HepG2 (cell line): ENCODE results near the gene DENND4A. TPM values are rescaled to one million over a fixed set of nuclear protein-coding genes. Genes with fewer than 3 reads are reported as not detected.
A peak's percentile ranks its signal among the peaks of the same experiment; 100 is the strongest.

ENCODE experiments used
- MYPOP ChIP-seq: sonication (generic); formaldehyde crosslinking; IDR thresholded peaks from 2 replicates; pipeline ENCODE4 v1.8.1; 2023; ENCODE audit warnings: mild to moderate bottlenecking, moderate library complexity, missing genetic modification reagents
- RNF219 ChIP-seq: sonication (generic); formaldehyde crosslinking; IDR thresholded peaks from 2 replicates; pipeline ENCODE4 v1.5.0; 2020; ENCODE audit warnings: mild to moderate bottlenecking, missing genetic modification reagents
- SOX13 ChIP-seq, 3 experiments: fragments of 450-650 bp in 1 of 3; sonication (generic) in 1 of 3; formaldehyde crosslinking in 1 of 3; IDR thresholded peaks in 2 of 3; conservative IDR thresholded peaks in 1 of 3; 2 replicates each; pipeline versions ENCODE4 v1.5.0 to v1.6.1; 2016 to 2020; ENCODE audit warnings: antibody characterized with exemption in 1 of 3, mild to moderate bottlenecking in 1 of 3, missing compliant biosample characterization in 1 of 3, missing genetic modification reagents in 1 of 3, moderate library complexity in 1 of 3
- SP4 ChIP-seq: sonication (generic); formaldehyde crosslinking; IDR thresholded peaks from 2 replicates; pipeline ENCODE4 v1.8.1; 2023; ENCODE audit warnings: mild to moderate bottlenecking, missing genetic modification reagents
- TCF7 ChIP-seq: sonication (generic); IDR thresholded peaks from 2 replicates; pipeline ENCODE4 v1.6.1; 2016; ENCODE audit warnings: antibody characterized with exemption, low read depth
- TOE1 ChIP-seq: sonication (generic); formaldehyde crosslinking; IDR thresholded peaks from 2 replicates; pipeline ENCODE4 v1.4.0; 2020; ENCODE audit warnings: mild to moderate bottlenecking, missing genetic modification reagents
- WIZ ChIP-seq: sonication (generic); formaldehyde crosslinking; IDR thresholded peaks from 2 replicates; pipeline ENCODE4 v1.5.1; 2020; ENCODE audit warnings: mild to moderate bottlenecking, missing genetic modification reagents
- ZFP36 ChIP-seq: fragments of 150-350 bp; IDR thresholded peaks from 2 replicates; pipeline ENCODE4 v1.6.1; 2018; ENCODE audit warnings: borderline replicate concordance, low read length, low read depth; ENCODE audit not compliant: partially characterized antibody
- ZNF180 ChIP-seq: sonication (generic); formaldehyde crosslinking; IDR thresholded peaks from 2 replicates; pipeline ENCODE4 v1.4.0; 2020; ENCODE audit warnings: low read depth, missing genetic modification reagents, borderline replicate concordance
- ZNF326 ChIP-seq: sonication (generic); formaldehyde crosslinking; IDR thresholded peaks from 2 replicates; pipeline ENCODE4 v1.4.0; 2020; ENCODE audit warnings: missing genetic modification reagents, borderline replicate concordance
- ZNF839 ChIP-seq: sonication (generic); formaldehyde crosslinking; IDR thresholded peaks from 2 replicates; pipeline ENCODE4 v1.4.0; 2020; ENCODE audit warnings: missing genetic modification reagents, mild to moderate bottlenecking, borderline replicate concordance
- ZSCAN22 ChIP-seq: sonication (generic); formaldehyde crosslinking; IDR thresholded peaks from 2 replicates; pipeline ENCODE4 v1.4.0; 2020; ENCODE audit warnings: mild to moderate bottlenecking, missing genetic modification reagents
- polyA plus RNA-seq, 8 experiments: library from polyadenylated mRNA; depleted of rRNA in 3 of 8; stranded (reverse) in 7 of 8; unstranded in 1 of 8; fragments of >200 nt; fragmentation: Illumina TruSeq in 4 of 8; extraction: Trizol in 4 of 8; gene quantifications; 2 replicates each; pipeline versions ENCODE4 v1.2.1 to v1.2.3, GENCODE V29; 2011 to 2016; ENCODE audit warnings: low read depth in 4 of 8, missing spikeins in 1 of 8, mixed read lengths in 1 of 8; ENCODE audit not compliant: insufficient read depth in 1 of 8
- total RNA-seq, 5 experiments: library from RNA; depleted of rRNA; stranded (reverse); fragments of >200 nt; fragmentation: Illumina TruSeq; extraction: Trizol; gene quantifications; 2 replicates each; pipeline ENCODE4 v1.2.3, GENCODE V29; 2016; ENCODE audit warnings: low read depth in 1 of 5
- TF ChIP-seq, protein P1 (sequence below): sonication (generic); formaldehyde crosslinking; IDR thresholded peaks from 2 replicates; pipeline ENCODE4 v1.4.0; 2020; ENCODE audit warnings: missing genetic modification reagents, borderline replicate concordance
- TF ChIP-seq, protein P2 (sequence below): sonication (generic); formaldehyde crosslinking; IDR thresholded peaks from 2 replicates; pipeline ENCODE4 v1.5.1; 2020; ENCODE audit warnings: mild to moderate bottlenecking, moderate library complexity, missing genetic modification reagents
- TF ChIP-seq, protein P3 (sequence below): sonication (generic); formaldehyde crosslinking; IDR thresholded peaks from 2 replicates; pipeline ENCODE4 v1.9.0; 2022; ENCODE audit warnings: missing genetic modification reagents, mild to moderate bottlenecking, borderline replicate concordance

DENND4A gene
- total and polyA plus RNA-seq, 2 of the 13 experiments (the other 11 are each of a cell fraction or from before 2014, with no cell fraction given), result 13.2 to 18.6 TPM

GRCh38 chr15:65791335-65792137 is 557 bp downstream of the DENND4A start (continued):
- TF ChIP-seq, protein P1, sequence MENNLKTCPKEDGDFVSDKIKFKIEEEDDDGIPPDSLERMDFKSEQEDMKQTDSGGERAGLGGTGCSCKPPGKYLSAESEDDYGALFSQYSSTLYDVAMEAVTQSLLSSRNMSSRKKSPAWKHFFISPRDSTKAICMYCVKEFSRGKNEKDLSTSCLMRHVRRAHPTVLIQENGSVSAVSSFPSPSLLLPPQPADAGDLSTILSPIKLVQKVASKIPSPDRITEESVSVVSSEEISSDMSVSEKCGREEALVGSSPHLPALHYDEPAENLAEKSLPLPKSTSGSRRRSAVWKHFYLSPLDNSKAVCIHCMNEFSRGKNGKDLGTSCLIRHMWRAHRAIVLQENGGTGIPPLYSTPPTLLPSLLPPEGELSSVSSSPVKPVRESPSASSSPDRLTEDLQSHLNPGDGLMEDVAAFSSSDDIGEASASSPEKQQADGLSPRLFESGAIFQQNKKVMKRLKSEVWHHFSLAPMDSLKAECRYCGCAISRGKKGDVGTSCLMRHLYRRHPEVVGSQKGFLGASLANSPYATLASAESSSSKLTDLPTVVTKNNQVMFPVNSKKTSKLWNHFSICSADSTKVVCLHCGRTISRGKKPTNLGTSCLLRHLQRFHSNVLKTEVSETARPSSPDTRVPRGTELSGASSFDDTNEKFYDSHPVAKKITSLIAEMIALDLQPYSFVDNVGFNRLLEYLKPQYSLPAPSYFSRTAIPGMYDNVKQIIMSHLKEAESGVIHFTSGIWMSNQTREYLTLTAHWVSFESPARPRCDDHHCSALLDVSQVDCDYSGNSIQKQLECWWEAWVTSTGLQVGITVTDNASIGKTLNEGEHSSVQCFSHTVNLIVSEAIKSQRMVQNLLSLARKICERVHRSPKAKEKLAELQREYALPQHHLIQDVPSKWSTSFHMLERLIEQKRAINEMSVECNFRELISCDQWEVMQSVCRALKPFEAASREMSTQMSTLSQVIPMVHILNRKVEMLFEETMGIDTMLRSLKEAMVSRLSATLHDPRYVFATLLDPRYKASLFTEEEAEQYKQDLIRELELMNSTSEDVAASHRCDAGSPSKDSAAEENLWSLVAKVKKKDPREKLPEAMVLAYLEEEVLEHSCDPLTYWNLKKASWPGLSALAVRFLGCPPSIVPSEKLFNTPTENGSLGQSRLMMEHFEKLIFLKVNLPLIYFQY (CRISPR knock-in tag), result 0 out of 2 replicates have a peak, but pooled peaks have one; percentile 5
- TF ChIP-seq ZSCAN22, result no peak
- TF ChIP-seq TCF7, result peak; percentile 43; the same call in 1 of the 2 replicates
- TF ChIP-seq ZNF839 (CRISPR knock-in tag), result no peak
- no peak for TF ChIP-seq ZFP36
- TF ChIP-seq, protein P2, sequence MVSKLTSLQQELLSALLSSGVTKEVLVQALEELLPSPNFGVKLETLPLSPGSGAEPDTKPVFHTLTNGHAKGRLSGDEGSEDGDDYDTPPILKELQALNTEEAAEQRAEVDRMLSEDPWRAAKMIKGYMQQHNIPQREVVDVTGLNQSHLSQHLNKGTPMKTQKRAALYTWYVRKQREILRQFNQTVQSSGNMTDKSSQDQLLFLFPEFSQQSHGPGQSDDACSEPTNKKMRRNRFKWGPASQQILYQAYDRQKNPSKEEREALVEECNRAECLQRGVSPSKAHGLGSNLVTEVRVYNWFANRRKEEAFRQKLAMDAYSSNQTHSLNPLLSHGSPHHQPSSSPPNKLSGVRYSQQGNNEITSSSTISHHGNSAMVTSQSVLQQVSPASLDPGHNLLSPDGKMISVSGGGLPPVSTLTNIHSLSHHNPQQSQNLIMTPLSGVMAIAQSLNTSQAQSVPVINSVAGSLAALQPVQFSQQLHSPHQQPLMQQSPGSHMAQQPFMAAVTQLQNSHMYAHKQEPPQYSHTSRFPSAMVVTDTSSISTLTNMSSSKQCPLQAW (CRISPR knock-in tag), result peak; percentile 51; the same call in 1 of the 2 replicates
- no peak for TF ChIP-seq SOX13 (IDR thresholded peaks at IDR 0.05)
- TF ChIP-seq SOX13 (CRISPR knock-in tag; conservative IDR thresholded peaks at IDR 0.05 in 1 of 2, IDR thresholded peaks at IDR 0.05 in 1 of 2), result peak in 1 of 2 experiments; percentile 47; a peak in 2 of 4 replicates
- TF ChIP-seq TOE1 (CRISPR knock-in tag), result no peak
- TF ChIP-seq ZNF180, result no peak
- no peak for TF ChIP-seq WIZ (CRISPR knock-in tag)
- TF ChIP-seq MYPOP (CRISPR knock-in tag), result peak; percentile 49
- no peak for TF ChIP-seq ZNF326 (CRISPR knock-in tag)
- TF ChIP-seq, protein P3, sequence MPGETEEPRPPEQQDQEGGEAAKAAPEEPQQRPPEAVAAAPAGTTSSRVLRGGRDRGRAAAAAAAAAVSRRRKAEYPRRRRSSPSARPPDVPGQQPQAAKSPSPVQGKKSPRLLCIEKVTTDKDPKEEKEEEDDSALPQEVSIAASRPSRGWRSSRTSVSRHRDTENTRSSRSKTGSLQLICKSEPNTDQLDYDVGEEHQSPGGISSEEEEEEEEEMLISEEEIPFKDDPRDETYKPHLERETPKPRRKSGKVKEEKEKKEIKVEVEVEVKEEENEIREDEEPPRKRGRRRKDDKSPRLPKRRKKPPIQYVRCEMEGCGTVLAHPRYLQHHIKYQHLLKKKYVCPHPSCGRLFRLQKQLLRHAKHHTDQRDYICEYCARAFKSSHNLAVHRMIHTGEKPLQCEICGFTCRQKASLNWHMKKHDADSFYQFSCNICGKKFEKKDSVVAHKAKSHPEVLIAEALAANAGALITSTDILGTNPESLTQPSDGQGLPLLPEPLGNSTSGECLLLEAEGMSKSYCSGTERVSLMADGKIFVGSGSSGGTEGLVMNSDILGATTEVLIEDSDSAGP (CRISPR knock-in tag), result no peak; the same call in 1 of the 2 replicates
- no peak for TF ChIP-seq RNF219
- TF ChIP-seq SP4 (CRISPR knock-in tag), result no peak
